ENCODE results near the gene VIPAS39.
A peak's percentile ranks its signal among the peaks of the same experiment; 100 is the strongest.

VIPAS39 gene

DNA sequence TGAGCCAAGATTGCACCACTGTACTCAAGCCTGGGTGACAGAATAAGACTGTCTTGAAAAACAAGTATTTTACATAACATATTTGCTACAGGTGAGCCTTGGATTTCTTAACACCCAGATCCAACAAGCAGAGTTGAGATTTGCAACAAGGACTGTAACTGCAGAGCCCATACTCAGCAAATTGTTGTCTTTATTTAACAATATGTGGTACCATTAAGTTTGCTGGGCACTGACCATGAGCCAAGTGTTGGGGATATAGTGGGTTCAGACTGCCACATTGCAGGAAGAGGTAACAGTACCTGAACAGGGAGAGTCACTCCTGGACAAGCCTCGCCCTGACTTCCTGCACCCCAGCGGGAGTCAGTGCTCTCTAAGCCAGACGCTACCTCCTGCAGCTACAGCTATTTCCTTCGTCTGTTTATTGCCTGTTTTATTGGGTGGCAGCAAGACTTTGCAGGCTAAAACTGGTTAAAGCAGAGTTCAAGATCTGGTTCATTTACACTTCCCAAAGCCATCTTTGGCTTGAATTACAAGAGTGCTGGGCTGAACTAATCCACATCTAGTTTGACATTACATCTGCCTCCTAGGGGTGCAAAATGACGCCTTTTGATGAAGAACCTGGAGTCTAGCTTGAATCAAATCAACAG, 12.9 kb upstream of the VIPAS39 start:
- TF ChIP-seq, protein P1, sequence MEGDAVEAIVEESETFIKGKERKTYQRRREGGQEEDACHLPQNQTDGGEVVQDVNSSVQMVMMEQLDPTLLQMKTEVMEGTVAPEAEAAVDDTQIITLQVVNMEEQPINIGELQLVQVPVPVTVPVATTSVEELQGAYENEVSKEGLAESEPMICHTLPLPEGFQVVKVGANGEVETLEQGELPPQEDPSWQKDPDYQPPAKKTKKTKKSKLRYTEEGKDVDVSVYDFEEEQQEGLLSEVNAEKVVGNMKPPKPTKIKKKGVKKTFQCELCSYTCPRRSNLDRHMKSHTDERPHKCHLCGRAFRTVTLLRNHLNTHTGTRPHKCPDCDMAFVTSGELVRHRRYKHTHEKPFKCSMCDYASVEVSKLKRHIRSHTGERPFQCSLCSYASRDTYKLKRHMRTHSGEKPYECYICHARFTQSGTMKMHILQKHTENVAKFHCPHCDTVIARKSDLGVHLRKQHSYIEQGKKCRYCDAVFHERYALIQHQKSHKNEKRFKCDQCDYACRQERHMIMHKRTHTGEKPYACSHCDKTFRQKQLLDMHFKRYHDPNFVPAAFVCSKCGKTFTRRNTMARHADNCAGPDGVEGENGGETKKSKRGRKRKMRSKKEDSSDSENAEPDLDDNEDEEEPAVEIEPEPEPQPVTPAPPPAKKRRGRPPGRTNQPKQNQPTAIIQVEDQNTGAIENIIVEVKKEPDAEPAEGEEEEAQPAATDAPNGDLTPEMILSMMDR (IDR thresholded peaks at IDR 0.05; ENCODE audit: borderline replicate concordance, insufficient read depth, low read depth, low read length), result no peak
- no peak overlapping the region for H3K4me3 ChIP-seq (ENCODE audit: low read depth, low read length)

DNA sequence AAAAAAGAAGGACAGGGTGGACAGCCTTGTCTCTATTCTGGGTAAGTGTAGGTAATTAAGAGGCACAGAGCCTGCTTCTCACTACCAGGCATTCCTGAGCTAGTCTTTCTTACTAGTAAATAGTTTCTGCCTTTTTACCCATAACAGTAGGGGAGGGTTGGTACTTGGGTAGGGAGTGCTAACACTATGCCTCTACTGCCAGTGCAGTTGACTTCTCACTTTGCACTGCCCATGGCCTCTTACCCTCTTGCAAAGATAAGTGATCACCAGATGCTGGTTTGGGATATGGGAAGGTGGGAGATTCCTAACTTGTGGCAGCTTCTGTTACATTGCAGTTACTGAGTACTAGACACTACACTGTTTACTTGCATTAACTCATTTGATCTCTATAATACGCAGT, 12.1 kb upstream of the VIPAS39 start:
- TF ChIP-seq, protein P1 (IDR thresholded peaks at IDR 0.05; ENCODE audit: borderline replicate concordance, insufficient read depth, low read depth, low read length), result no peak

DNA sequence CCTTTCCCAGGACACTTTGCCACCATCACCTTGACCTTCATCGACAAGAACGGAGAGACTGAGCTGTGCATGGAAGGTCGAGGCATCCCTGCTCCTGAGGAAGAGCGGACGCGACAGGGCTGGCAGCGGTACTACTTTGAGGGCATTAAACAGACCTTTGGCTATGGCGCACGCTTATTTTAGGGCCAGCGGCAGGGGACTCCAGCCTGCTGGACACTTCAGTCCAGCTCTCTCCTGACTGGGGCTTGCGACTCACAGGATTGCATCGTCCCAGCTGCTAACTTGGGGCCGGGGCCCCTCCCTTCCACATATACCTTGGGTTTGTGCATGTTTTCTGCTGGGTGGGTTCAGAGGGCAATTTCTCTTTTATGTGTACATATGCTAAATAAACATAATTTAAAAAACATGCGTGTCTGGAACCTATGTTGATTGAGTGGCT, 11.7 kb upstream of the VIPAS39 start:
- H3K4me3 ChIP-seq (ENCODE audit: low read depth, low read length), result no peak overlapping the region
- TF ChIP-seq, protein P1 (IDR thresholded peaks at IDR 0.05; ENCODE audit: borderline replicate concordance, insufficient read depth, low read depth, low read length), result no peak

More for the DNA sequence above, 12.1 kb upstream of the VIPAS39 start:
- no peak overlapping the region for H3K4me3 ChIP-seq (ENCODE audit: low read depth, low read length)

DNA sequence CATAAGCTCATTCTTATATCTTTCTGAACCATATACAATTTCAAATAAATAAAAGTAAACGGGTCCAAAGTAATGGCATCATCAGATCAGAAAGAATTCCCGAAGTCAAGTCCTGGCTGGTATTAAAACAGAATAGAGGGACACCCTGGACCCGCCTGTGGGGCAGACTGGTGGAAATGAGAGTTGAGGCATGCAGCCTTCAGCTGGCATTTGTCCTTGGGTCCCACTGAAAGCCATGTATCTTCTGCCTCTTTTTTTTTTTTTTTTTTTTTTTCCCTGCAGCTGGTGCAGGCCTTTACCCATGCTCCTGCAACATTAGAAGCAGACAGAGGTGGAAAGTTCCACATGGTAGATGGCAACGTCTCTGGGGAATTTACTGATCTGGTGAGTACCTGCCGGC, 10.4 kb upstream of the VIPAS39 start:
- TF ChIP-seq, protein P1 (IDR thresholded peaks at IDR 0.05; ENCODE audit: borderline replicate concordance, insufficient read depth, low read depth, low read length), result no peak
- H3K4me3 ChIP-seq (ENCODE audit: low read depth, low read length), result no peak overlapping the region

DNA sequence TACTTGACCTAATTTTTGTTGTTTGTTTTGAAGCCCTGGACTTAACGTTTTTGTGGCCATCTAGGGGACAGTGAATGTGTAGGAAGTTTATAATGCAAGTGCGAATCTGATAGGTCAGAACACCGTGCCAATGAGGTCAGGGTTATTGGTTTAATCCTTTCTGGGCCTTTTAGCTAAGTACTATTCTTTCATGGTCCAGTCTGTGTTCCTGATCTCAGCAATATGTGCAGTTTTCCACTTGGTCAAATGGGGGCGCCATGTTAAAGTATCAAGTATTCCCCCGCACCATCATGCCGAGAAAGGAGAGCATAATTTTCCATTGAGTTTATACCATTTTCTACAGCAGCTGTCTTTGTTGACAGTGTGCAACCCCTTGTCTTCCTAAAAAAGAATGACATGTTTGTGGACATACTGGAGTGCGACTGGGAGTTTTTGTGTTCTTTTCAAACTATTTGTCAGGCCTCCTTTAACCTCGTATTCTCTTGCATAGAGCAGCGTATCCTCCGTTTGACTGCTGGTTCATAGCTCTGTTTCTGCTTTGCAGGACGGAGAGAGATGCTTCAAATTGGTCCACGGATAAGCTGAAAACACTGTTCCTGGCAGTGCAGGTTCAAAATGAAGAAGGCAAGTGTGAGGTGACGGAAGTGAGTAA, 1.8 kb upstream of the VIPAS39 start:
- TF ChIP-seq, protein P1 (IDR thresholded peaks at IDR 0.05; ENCODE audit: borderline replicate concordance, insufficient read depth, low read depth, low read length), result peak; percentile 67; the same call in 1 of the 2 replicates
- H3K4me3 ChIP-seq (ENCODE audit: low read depth, low read length), result peak overlapping the region; percentile 85

DNA sequence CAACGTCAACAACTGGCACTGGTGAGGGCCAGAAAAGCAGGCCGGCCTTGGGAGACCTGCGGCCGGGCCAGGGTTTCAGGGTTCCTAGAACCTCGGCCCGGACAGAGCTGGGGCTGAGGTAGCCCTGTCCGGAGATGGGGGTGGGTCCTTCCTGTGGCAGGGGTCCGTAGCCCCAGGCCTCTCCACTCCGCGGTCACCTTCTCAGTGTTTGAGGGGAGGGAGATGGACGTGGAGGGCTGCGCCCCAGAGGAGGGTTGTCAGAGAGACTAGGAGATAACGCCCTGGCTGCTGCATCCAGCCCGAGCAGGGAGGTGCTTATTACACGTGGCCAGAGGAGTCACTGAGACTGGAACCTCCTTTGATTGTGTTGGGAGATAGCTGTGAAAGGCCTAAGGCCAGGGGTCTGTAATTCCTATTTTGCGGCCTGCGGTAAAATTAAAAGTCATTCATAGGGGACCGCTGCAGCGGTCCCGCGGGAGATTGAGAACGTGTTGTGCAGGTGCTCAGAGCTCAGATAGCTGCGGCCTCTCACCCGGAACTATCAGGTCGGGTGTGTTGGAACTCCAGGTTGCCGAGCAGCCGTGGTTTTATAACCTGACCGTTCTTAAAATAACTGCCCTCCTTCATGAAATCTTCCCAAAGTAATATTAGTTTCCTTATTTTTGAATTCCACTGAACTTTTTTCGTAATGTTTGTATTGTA, 999 bp upstream of the VIPAS39 start:
- TF ChIP-seq, protein P1 (IDR thresholded peaks at IDR 0.05; ENCODE audit: borderline replicate concordance, insufficient read depth, low read depth, low read length), result no peak
- peak overlapping the region; percentile 85 for H3K4me3 ChIP-seq (ENCODE audit: low read depth, low read length)

Measured in GM12875 (cell line).